Measurements from ENCODE around the gene NOLC1.

Gene NOLC1

GRCh38 chr10:102132563-102133372 is 19.4 kb upstream of the NOLC1 start, which contains the start of gene PPRC1:
Gene PPRC1, plus strand, starts transcription at chr10:102133040. Its CDS starts 29 bp downstream, at chr10:102133069.
- TF ChIP-seq YY1 (IDR thresholded peaks at IDR 0.05; ENCODE audit: low read depth) (peak; percentile 97), RAD21 (IDR thresholded peaks at IDR 0.05; ENCODE audit: low read depth) (peak; percentile 84), TAF1 (IDR thresholded peaks at IDR 0.05; ENCODE audit: low read depth) (peak; percentile 99), EGR1 (IDR thresholded peaks at IDR 0.05) (peak; percentile 68; the same call in 1 of the 2 replicates), EP300 (IDR thresholded peaks at IDR 0.05; ENCODE audit: borderline replicate concordance) (no peak), FOXM1 (IDR thresholded peaks at IDR 0.05; ENCODE audit: borderline replicate concordance, low read depth) (peak; percentile 30; the same call in 1 of the 2 replicates), REST (IDR thresholded peaks at IDR 0.05; ENCODE audit: low read depth) (no peak), NFIC (IDR thresholded peaks at IDR 0.05) (peak; percentile 15; the same call in 1 of the 2 replicates), USF1 (IDR thresholded peaks at IDR 0.05) (peak; percentile 52), TCF12 (IDR thresholded peaks at IDR 0.05; ENCODE audit: low read depth) (peak; percentile 78), TEAD4 (IDR thresholded peaks at IDR 0.05) (no peak; the same call in 1 of the 2 replicates), MAX (IDR thresholded peaks at IDR 0.05) (peak; percentile 84; the same call in 1 of the 2 replicates), CEBPB (IDR thresholded peaks at IDR 0.05) (0 out of 2 replicates have a peak, but pooled peaks have one; percentile 48)

- TF ChIP-seq MAX (IDR thresholded peaks at IDR 0.05) (peak; percentile 98), ZBTB7A (IDR thresholded peaks at IDR 0.05; ENCODE audit: low read depth) (peak; percentile 84; the same call in 1 of the 2 replicates), RAD21 (IDR thresholded peaks at IDR 0.05; ENCODE audit: low read depth) (no peak), USF1 (IDR thresholded peaks at IDR 0.05) (peak; percentile 88), CEBPB (IDR thresholded peaks at IDR 0.05) (no peak; the same call in 1 of the 2 replicates), CREB1 (IDR thresholded peaks at IDR 0.05; ENCODE audit: low read depth) (no peak), TCF12 (IDR thresholded peaks at IDR 0.05; ENCODE audit: low read depth) (peak; percentile 59)
Observed at GRCh38 chr10:102133373-102134195, 18.6 kb upstream of the NOLC1 start.

GRCh38 chr10:102134416-102134815 is 17.8 kb upstream of the NOLC1 start:
- TF ChIP-seq CREB1 (IDR thresholded peaks at IDR 0.05; ENCODE audit: low read depth): no peak
- no peak for TF ChIP-seq EGR1 (IDR thresholded peaks at IDR 0.05)
- no peak for TF ChIP-seq USF1 (IDR thresholded peaks at IDR 0.05)
- no peak for TF ChIP-seq TEAD4 (IDR thresholded peaks at IDR 0.05)
- no peak for TF ChIP-seq REST (IDR thresholded peaks at IDR 0.05; ENCODE audit: low read depth)
- no peak for TF ChIP-seq RAD21 (IDR thresholded peaks at IDR 0.05; ENCODE audit: low read depth)
- no peak for TF ChIP-seq TCF12 (IDR thresholded peaks at IDR 0.05; ENCODE audit: low read depth)
- TF ChIP-seq YY1 (IDR thresholded peaks at IDR 0.05; ENCODE audit: low read depth): no peak
- TF ChIP-seq EP300 (IDR thresholded peaks at IDR 0.05; ENCODE audit: borderline replicate concordance): no peak

- TF ChIP-seq RAD21 (IDR thresholded peaks at IDR 0.05; ENCODE audit: low read depth) (no peak), TCF12 (IDR thresholded peaks at IDR 0.05; ENCODE audit: low read depth) (no peak), CREB1 (IDR thresholded peaks at IDR 0.05; ENCODE audit: low read depth) (no peak), EGR1 (IDR thresholded peaks at IDR 0.05) (no peak)
Observed at GRCh38 chr10:102135956-102136526, 16.1 kb upstream of the NOLC1 start.

Measured in Ishikawa (cell line).